GM13976 (cell line): ENCODE data around the gene METRN.

ENCODE experiments used
- DNase-seq: peaks from one replicate; pipeline ENCODE4 v3.0.0; 2012; ENCODE audit warnings: low spot score
- in situ Hi-C: fragments of 300-500 bp; cut with MboI; formaldehyde crosslinking; loops from one replicate; pipeline ENCODE4 v1.12.0; 2022; ENCODE audit warnings: low sequenced_read_pairs, mixed read lengths, inconsistent platforms; ENCODE audit not compliant: unreplicated experiment
- TF ChIP-seq, protein P1 (sequence below): IDR thresholded peaks from 2 replicates; pipeline ENCODE4 v1.5.1; 2012; ENCODE audit warnings: borderline replicate concordance, mild to moderate bottlenecking; ENCODE audit not compliant: insufficient read depth; ENCODE audit errors: extremely low read depth, missing control alignments, control extremely low read depth

Gene METRN

DNA sequence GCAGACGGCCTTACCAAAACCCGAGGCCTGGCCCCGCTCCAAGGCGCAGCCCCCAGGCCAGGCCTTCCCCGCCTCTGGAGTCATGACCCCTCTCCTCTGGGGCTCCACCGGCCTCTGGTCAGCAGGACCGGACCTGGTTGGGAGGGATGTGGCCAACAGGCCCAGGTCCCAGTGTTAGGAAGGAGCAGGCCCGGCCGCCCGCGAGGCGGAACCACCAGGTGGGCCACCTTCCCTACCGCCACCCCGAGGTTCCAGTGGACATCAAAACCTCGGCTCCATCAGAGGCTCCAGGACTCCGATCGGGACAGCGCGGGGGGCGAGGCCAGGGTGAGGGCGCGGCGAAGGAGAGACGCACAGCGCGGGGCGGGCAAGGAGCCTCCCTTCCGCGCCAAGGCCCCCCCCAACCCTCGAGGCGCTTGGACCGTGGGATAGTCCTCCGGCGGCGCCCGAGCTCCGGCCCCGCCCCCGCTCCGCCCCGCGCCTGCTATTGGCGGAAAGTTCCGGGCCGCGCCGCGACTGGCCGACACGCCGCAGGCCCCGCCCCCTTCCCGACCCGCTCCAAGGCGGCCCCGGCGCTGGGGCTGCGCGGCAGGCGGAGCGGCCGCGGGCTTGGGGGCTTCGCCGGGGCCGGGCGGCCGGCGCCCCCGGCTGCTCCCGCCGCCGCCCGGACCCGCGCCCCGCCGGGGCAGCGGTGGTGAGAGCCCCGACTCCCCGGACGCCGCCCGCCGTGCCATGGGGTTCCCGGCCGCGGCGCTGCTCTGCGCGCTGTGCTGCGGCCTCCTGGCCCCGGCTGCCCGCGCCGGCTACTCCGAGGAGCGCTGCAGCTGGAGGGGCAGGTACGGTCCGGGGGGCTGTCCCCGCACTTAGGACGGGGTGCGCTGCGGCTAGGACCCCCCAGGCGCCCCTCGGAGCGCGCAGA lies at the start of gene METRN:
TSS of gene METRN (plus strand) at position 561 of the 919 bp plus-strand sequence. CDS start at position 733, 172 bp downstream.
- TF ChIP-seq, protein P1, sequence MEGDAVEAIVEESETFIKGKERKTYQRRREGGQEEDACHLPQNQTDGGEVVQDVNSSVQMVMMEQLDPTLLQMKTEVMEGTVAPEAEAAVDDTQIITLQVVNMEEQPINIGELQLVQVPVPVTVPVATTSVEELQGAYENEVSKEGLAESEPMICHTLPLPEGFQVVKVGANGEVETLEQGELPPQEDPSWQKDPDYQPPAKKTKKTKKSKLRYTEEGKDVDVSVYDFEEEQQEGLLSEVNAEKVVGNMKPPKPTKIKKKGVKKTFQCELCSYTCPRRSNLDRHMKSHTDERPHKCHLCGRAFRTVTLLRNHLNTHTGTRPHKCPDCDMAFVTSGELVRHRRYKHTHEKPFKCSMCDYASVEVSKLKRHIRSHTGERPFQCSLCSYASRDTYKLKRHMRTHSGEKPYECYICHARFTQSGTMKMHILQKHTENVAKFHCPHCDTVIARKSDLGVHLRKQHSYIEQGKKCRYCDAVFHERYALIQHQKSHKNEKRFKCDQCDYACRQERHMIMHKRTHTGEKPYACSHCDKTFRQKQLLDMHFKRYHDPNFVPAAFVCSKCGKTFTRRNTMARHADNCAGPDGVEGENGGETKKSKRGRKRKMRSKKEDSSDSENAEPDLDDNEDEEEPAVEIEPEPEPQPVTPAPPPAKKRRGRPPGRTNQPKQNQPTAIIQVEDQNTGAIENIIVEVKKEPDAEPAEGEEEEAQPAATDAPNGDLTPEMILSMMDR: no peak
- DNase-seq: peak; percentile 94
- in situ Hi-C loops: loop anchor here (5.0 kb wide), 1 partner anchor 67 kb away; no protein-coding TSS in a partner anchor

DNA sequence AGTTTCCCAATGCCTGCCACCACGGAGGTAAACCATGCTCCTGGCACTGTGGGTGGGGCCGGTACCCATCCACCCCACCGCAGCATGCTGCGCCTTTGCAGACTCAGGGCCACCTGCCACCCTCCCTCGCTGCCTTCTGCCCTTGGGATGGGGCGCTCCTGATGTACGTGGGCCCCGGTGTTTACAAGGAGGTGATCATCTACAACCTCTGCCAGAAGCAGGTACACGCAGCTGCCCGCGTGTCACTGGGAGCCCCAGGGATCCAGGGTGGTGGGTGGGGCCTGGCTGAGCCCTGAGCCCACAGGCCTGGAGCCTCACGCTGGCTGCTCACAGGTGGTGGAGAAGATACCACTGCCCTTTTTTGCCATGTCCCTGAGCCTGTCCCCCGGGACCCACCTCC lies 48.3 kb upstream of the METRN start:
- TF ChIP-seq, protein P1: no peak
- in situ Hi-C loops: no loop called here
- DNase-seq: no peak

DNA sequence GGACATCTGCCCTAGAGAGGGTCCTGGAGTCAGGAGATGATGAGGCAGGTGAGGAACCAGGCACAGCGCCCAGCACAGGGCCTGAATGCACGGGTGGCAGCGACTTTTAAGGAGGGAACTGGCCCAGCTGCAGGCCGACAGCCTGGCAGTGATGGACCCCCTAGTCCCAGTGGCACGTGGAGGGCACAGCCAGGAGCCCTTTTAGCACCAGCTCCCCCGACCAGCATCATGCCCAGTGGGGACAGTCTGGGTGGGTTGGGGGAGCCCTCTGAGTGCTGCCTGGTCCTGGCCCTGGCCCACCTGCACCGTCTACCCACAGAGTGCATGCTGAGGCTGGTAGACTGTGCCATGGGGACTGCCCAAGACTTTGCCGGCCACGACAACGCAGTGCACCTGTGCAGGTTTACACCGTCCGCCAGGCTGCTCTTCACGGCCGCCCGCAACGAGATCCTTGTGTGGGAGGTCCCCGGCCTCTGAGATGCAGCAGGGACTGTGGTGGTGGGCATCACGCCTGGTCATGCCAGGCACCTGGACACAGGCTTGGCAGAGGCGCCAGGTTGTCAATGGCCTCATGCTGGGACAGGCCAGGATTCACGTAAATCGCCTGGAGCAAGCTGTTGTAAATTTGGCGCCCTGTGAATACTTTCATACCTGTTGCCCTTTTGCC lies 47.7 kb upstream of the METRN start:
- in situ Hi-C loops: no loop called here
- TF ChIP-seq, protein P1: no peak
- DNase-seq: no peak

DNA sequence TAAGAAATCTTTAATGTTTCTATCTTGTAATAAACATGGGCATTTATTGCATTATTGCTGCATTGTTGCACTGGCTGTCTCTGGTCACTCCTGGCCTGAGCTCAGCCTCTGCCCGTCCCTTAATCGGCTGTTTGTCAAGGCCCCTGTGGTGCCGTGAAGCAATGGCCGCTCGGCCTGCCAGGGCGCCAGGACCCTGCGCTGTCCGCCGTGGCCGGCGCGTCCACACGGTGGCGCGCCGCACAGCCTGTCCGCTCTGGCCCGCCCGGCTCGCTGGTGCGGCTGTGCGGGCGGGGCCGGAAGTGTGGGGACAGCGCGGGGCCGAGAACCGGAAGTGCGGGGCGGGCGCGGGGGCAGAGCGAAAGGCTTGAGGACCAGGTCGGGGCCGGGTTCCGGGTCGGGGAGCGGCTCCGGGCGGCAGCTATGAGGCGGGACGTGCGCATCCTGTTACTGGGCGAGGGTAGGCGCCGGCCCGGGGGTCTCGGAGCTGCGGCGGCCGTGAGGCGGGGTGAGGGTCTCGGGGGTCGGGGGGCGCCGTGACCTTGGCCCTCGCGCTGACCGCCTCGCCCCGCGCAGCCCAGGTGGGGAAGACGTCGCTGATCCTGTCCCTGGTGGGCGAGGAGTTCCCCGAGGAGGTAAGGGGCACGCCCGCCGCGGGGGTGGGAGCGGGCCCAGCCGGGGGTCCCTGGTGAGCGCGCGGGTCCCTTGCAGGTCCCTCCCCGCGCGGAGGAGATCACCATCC lies 47.0 kb upstream of the METRN start, which contains the start of gene RHOT2:
TSS of gene RHOT2 (plus strand) at position 353 of the 739 bp plus-strand sequence. CDS start at position 421, 68 bp downstream.
- TF ChIP-seq, protein P1: peak; percentile 99
- in situ Hi-C loops: no loop called here
- peak; percentile 95 for DNase-seq

DNA sequence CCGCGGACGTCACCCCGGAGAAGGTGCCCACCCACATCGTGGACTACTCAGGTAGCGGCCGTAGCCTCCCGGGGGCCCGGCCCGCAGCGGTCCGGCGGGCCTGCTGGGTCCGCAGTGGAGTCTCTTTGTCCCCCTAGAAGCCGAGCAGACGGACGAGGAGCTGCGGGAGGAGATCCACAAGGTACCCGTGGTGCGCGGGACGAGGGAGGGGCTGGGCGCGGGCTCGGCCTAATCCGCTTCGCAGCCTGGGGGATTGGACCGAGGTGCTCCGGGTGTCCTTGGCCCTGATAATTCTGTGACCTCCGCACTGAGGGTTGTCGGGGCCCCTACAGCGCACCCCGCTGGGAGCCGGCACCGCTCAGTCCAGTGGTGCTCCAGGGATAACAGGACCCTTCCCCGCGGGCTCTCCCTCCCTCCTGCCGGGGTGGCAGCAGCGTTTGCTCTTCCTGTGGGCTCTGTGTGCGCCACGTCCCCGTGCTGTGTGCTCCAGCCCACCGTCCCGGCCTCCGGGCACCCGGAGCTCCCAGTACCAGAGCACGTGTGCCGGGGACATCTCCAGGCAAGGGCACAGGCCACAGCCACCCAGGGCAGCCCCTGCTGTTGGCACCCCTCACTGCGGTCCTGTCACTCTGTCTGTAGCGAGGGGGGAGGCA lies 46.3 kb upstream of the METRN start:
- no peak for DNase-seq
- in situ Hi-C loops: no loop called here
- TF ChIP-seq, protein P1: no peak
